WTC11 (cell line): ENCODE data around the gene PDK1. TPM values are rescaled to one million over a fixed set of nuclear protein-coding genes. Genes with fewer than 3 reads are reported as not detected.

Experiments used
- ATAC-seq: fragments of 200-7000 bp; cut with Tn5 transposase; 2 replicates; pipeline ENCODE4 v1.10.0; 2021; ENCODE audit warnings: mild to moderate bottlenecking, moderate library complexity
- CTCF ChIA-PET: fragments of 300-600 bp; sonication (Branson Sonifier 250); formaldehyde crosslinking; loops from one replicate; lab custom pipeline; 2021; ENCODE audit warnings: antibody characterized with exemption; lab: Charles Lee
- POLR2A ChIA-PET: fragments of 350-600 bp; sonication (Branson Sonifier 250); formaldehyde crosslinking; loops from one replicate; lab custom pipeline; 2021; ENCODE audit warnings: antibody characterized with exemption; lab: Charles Lee
- DNase-seq: peaks from one replicate; pipeline ENCODE4 v3.0.0; 2021; ENCODE audit warnings: low spot score
- H3K27ac Mint-ChIP-seq: 2 replicates; pipeline ENCODE4 v1.8.0; 2021; ENCODE audit warnings: mixed read lengths
- H3K27me3 Mint-ChIP-seq: 2 replicates; pipeline ENCODE4 v1.8.0; 2021; ENCODE audit warnings: low read depth, mild to moderate bottlenecking, moderate library complexity, mixed read lengths
- H3K36me3 Mint-ChIP-seq: 2 replicates; pipeline ENCODE4 v1.8.0; 2021; ENCODE audit warnings: mixed read lengths
- H3K4me1 Mint-ChIP-seq: 2 replicates; pipeline ENCODE4 v1.8.0; 2022; ENCODE audit warnings: mixed read lengths
- H3K4me3 Mint-ChIP-seq: 2 replicates; pipeline ENCODE4 v1.8.0; 2021; ENCODE audit warnings: mild to moderate bottlenecking, moderate library complexity, mixed read lengths
- H3K9me3 Mint-ChIP-seq: 2 replicates; pipeline ENCODE4 v1.8.0; 2021; ENCODE audit warnings: mixed read lengths
- FOXJ3 ChIP-seq: sonication (generic); formaldehyde crosslinking; IDR thresholded peaks from 2 replicates; pipeline ENCODE4 v1.9.0; 2021; ENCODE audit warnings: missing genetic modification reagents, mild to moderate bottlenecking, borderline replicate concordance
- FOXP1 ChIP-seq: sonication (generic); formaldehyde crosslinking; IDR thresholded peaks from 2 replicates; pipeline ENCODE4 v1.8.0; 2022; ENCODE audit warnings: missing genetic modification reagents, mild to moderate bottlenecking, moderate library complexity, borderline replicate concordance
- GRHL2 ChIP-seq: fragments of 250-450 bp; sonication (Bioruptor Pico); IDR thresholded peaks from 2 replicates; pipeline ENCODE4 v1.8.0; 2022; ENCODE audit warnings: mild to moderate bottlenecking, moderate library complexity; ENCODE audit not compliant: insufficient replicate concordance, severe bottlenecking
- IRF2 ChIP-seq: sonication (generic); formaldehyde crosslinking; IDR thresholded peaks from 2 replicates; pipeline ENCODE4 v1.8.0; 2022; ENCODE audit warnings: low read depth, missing genetic modification reagents, borderline replicate concordance
- MYBL2 ChIP-seq: sonication (generic); formaldehyde crosslinking; IDR thresholded peaks from 2 replicates; pipeline ENCODE4 v1.8.1; 2023; ENCODE audit warnings: mild to moderate bottlenecking, moderate library complexity, missing genetic modification reagents
- NFATC4 ChIP-seq: fragments of 250-450 bp; sonication (Bioruptor Pico); IDR thresholded peaks from 2 replicates; pipeline ENCODE4 v1.9.0; 2021; ENCODE audit warnings: mild to moderate bottlenecking
- NR3C1 ChIP-seq: sonication (generic); formaldehyde crosslinking; conservative IDR thresholded peaks from 2 replicates; pipeline ENCODE4 v1.8.1; 2023; ENCODE audit warnings: low read depth, mild to moderate bottlenecking, missing genetic modification reagents
- RELA ChIP-seq: sonication (generic); formaldehyde crosslinking; IDR thresholded peaks from 2 replicates; pipeline ENCODE4 v1.8.1; 2022; ENCODE audit warnings: missing genetic modification reagents, mild to moderate bottlenecking, borderline replicate concordance
- SMAD4 ChIP-seq: sonication (generic); formaldehyde crosslinking; IDR thresholded peaks from 2 replicates; pipeline ENCODE4 v1.8.0; 2022; ENCODE audit warnings: mild to moderate bottlenecking, missing genetic modification reagents
- SP1 ChIP-seq: sonication (generic); formaldehyde crosslinking; conservative IDR thresholded peaks from 2 replicates; pipeline ENCODE4 v1.8.1; 2022; ENCODE audit warnings: missing genetic modification reagents
- TCF7 ChIP-seq: sonication (generic); formaldehyde crosslinking; IDR thresholded peaks from 2 replicates; pipeline ENCODE4 v1.8.0; 2022; ENCODE audit warnings: mild to moderate bottlenecking, low read depth, missing genetic modification reagents, moderate library complexity
- TEAD4 ChIP-seq: sonication (generic); formaldehyde crosslinking; IDR thresholded peaks from 2 replicates; pipeline ENCODE4 v1.8.0; 2022; ENCODE audit warnings: mild to moderate bottlenecking, missing genetic modification reagents
- ZNF232 ChIP-seq: sonication (generic); formaldehyde crosslinking; IDR thresholded peaks from 2 replicates; pipeline ENCODE4 v1.8.0; 2022; ENCODE audit warnings: mild to moderate bottlenecking, missing genetic modification reagents
- ZNF671 ChIP-seq: fragments of 250-450 bp; sonication (Bioruptor Pico); IDR thresholded peaks from 2 replicates; pipeline ENCODE4 v1.8.0; 2021; ENCODE audit warnings: mild to moderate bottlenecking
- total RNA-seq: library from RNA; stranded (reverse); gene quantifications from 3 replicates; pipeline ENCODE4 v1.2.3, GENCODE V29; 2021
- TF ChIP-seq, protein P1 (sequence below): sonication (generic); formaldehyde crosslinking; IDR thresholded peaks from 2 replicates; pipeline ENCODE4 v1.8.0; 2022; ENCODE audit warnings: mild to moderate bottlenecking, missing genetic modification reagents
- TF ChIP-seq, protein P2 (sequence below): fragments of 250-450 bp; sonication (Bioruptor Pico); IDR thresholded peaks from 2 replicates; pipeline ENCODE4 v1.9.0; 2021; ENCODE audit warnings: mild to moderate bottlenecking
- TF ChIP-seq, protein P3 (sequence below): sonication (generic); formaldehyde crosslinking; IDR thresholded peaks from 2 replicates; pipeline ENCODE4 v1.8.0; 2023; ENCODE audit warnings: missing genetic modification reagents
- TF ChIP-seq, protein P4 (sequence below): sonication (generic); formaldehyde crosslinking; IDR thresholded peaks from 2 replicates; pipeline ENCODE4 v1.8.1; 2023; ENCODE audit warnings: mild to moderate bottlenecking, missing genetic modification reagents
- TF ChIP-seq, protein P5 (sequence below): fragments of 250-450 bp; sonication (Bioruptor Pico); IDR thresholded peaks from 2 replicates; pipeline ENCODE4 v1.9.0; 2021; ENCODE audit warnings: moderate library complexity, mild to moderate bottlenecking, inconsistent platforms, borderline replicate concordance
- TF ChIP-seq, protein P6 (sequence below): sonication (generic); formaldehyde crosslinking; IDR thresholded peaks from 2 replicates; pipeline ENCODE4 v1.8.1; 2022; ENCODE audit warnings: low read depth, mild to moderate bottlenecking, moderate library complexity, missing genetic modification reagents, borderline replicate concordance
- TF ChIP-seq, protein P7 (sequence below): sonication (generic); formaldehyde crosslinking; IDR thresholded peaks from 2 replicates; pipeline ENCODE4 v1.8.1; 2022; ENCODE audit warnings: missing genetic modification reagents, borderline replicate concordance

The PDK1 gene
- total RNA-seq, 1 experiment from 2014 or later, result 22.9 TPM

DNA sequence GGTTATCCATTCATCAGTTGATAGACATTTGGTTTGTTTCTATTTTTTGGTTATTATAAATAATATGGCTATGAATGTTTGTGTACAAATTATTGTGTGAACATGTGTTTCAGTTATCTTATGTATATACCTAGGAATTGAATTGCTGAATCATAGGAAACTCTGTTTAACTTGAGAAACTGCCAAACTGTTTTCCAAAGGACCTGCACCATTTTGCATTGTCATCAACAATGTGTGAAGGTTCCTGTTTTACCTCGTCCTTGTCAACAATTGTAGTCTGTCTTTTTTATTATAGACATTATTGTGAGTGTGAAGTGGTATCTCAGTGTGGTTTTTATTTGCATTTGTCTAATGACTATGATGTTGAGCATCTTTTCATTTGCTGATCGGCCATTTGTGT lies 17.1 kb downstream of the PDK1 start (continued):
- TF ChIP-seq, protein P1, sequence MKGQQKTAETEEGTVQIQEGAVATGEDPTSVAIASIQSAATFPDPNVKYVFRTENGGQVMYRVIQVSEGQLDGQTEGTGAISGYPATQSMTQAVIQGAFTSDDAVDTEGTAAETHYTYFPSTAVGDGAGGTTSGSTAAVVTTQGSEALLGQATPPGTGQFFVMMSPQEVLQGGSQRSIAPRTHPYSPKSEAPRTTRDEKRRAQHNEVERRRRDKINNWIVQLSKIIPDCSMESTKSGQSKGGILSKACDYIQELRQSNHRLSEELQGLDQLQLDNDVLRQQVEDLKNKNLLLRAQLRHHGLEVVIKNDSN (CRISPR knock-in tag), result no peak
- TF ChIP-seq FOXP1 (CRISPR knock-in tag) (no peak), TCF7 (CRISPR knock-in tag) (no peak)

DNA sequence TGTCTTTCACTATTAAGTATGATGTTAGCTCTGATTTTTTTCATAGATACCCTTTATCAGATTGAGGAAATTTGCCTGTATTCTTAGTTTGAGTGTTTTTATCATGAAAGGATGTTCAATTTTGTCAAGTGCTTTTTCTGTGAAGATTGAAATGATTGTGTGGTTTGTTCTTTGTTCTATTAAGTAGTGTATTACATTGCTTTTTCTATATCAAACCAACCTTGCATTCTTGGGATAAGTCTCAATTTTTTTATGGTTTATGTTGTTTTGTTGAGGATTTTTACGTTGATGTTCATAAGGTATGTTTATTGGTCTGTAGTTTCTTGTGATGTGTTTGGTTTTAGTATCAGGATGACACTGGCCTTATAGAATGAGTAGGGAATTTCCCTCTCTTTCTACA lies 19.1 kb downstream of the PDK1 start:
- peaks cover 18% of the 10 kb centered on the region for H3K4me1 Mint-ChIP-seq
- no peak overlapping the region for H3K4me3 Mint-ChIP-seq
- no peak overlapping the region for H3K27ac Mint-ChIP-seq
- ChIA-PET CTCF (interaction anchor here (2.0 kb wide), 1 partner anchor 99 kb away, joined by 6 read pairs; no protein-coding TSS in a partner anchor), POLR2A (no interaction called here)
- no peak for DNase-seq
- H3K9me3 Mint-ChIP-seq, result peaks cover 40% of the 10 kb centered on the region
- no peak for ATAC-seq
- H3K27me3 Mint-ChIP-seq, result no peaks in the 10 kb centered on the region
- no peak for TF ChIP-seq ZNF671 (CRISPR knock-in tag)
- TF ChIP-seq, protein P2, sequence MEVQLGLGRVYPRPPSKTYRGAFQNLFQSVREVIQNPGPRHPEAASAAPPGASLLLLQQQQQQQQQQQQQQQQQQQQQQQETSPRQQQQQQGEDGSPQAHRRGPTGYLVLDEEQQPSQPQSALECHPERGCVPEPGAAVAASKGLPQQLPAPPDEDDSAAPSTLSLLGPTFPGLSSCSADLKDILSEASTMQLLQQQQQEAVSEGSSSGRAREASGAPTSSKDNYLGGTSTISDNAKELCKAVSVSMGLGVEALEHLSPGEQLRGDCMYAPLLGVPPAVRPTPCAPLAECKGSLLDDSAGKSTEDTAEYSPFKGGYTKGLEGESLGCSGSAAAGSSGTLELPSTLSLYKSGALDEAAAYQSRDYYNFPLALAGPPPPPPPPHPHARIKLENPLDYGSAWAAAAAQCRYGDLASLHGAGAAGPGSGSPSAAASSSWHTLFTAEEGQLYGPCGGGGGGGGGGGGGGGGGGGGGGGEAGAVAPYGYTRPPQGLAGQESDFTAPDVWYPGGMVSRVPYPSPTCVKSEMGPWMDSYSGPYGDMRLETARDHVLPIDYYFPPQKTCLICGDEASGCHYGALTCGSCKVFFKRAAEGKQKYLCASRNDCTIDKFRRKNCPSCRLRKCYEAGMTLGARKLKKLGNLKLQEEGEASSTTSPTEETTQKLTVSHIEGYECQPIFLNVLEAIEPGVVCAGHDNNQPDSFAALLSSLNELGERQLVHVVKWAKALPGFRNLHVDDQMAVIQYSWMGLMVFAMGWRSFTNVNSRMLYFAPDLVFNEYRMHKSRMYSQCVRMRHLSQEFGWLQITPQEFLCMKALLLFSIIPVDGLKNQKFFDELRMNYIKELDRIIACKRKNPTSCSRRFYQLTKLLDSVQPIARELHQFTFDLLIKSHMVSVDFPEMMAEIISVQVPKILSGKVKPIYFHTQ (CRISPR knock-in tag), result no peak
- no peak for TF ChIP-seq FOXJ3 (CRISPR knock-in tag)
- no peak for TF ChIP-seq SMAD4 (CRISPR knock-in tag)
- TF ChIP-seq, protein P3, sequence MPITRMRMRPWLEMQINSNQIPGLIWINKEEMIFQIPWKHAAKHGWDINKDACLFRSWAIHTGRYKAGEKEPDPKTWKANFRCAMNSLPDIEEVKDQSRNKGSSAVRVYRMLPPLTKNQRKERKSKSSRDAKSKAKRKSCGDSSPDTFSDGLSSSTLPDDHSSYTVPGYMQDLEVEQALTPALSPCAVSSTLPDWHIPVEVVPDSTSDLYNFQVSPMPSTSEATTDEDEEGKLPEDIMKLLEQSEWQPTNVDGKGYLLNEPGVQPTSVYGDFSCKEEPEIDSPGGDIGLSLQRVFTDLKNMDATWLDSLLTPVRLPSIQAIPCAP, result no peak
- no peak for TF ChIP-seq NFATC4 (CRISPR knock-in tag)
- no peak for TF ChIP-seq MYBL2 (CRISPR knock-in tag)
- TF ChIP-seq, protein P4, sequence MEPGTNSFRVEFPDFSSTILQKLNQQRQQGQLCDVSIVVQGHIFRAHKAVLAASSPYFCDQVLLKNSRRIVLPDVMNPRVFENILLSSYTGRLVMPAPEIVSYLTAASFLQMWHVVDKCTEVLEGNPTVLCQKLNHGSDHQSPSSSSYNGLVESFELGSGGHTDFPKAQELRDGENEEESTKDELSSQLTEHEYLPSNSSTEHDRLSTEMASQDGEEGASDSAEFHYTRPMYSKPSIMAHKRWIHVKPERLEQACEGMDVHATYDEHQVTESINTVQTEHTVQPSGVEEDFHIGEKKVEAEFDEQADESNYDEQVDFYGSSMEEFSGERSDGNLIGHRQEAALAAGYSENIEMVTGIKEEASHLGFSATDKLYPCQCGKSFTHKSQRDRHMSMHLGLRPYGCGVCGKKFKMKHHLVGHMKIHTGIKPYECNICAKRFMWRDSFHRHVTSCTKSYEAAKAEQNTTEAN (CRISPR knock-in tag), result no peak
- TF ChIP-seq, protein P5, sequence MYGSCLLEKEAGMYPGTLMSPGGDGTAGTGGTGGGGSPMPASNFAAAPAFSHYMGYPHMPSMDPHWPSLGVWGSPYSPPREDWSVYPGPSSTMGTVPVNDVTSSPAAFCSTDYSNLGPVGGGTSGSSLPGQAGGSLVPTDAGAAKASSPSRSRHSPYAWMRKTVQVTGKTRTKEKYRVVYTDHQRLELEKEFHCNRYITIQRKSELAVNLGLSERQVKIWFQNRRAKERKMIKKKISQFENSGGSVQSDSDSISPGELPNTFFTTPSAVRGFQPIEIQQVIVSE (CRISPR knock-in tag), result no peak
- TF ChIP-seq IRF2 (CRISPR knock-in tag), result no peak
- TF ChIP-seq TEAD4 (CRISPR knock-in tag), result no peak
- TF ChIP-seq SP1 (CRISPR knock-in tag), result no peak
- TF ChIP-seq, protein P6, sequence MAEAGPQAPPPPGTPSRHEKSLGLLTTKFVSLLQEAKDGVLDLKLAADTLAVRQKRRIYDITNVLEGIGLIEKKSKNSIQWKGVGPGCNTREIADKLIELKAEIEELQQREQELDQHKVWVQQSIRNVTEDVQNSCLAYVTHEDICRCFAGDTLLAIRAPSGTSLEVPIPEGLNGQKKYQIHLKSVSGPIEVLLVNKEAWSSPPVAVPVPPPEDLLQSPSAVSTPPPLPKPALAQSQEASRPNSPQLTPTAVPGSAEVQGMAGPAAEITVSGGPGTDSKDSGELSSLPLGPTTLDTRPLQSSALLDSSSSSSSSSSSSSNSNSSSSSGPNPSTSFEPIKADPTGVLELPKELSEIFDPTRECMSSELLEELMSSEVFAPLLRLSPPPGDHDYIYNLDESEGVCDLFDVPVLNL, result no peak
- TF ChIP-seq RELA (CRISPR knock-in tag), result no peak
- no peak for TF ChIP-seq GRHL2 (CRISPR knock-in tag)
- TF ChIP-seq NR3C1 (CRISPR knock-in tag), result no peak
- TF ChIP-seq, protein P7, sequence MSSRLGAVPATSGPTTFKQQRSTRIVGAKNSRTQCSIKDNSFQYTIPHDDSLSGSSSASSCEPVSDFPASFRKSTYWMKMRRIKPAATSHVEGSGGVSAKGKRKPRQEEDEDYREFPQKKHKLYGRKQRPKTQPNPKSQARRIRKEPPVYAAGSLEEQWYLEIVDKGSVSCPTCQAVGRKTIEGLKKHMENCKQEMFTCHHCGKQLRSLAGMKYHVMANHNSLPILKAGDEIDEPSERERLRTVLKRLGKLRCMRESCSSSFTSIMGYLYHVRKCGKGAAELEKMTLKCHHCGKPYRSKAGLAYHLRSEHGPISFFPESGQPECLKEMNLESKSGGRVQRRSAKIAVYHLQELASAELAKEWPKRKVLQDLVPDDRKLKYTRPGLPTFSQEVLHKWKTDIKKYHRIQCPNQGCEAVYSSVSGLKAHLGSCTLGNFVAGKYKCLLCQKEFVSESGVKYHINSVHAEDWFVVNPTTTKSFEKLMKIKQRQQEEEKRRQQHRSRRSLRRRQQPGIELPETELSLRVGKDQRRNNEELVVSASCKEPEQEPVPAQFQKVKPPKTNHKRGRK (CRISPR knock-in tag), result no peak
- TF ChIP-seq ZNF232, result no peak
- peaks cover 84% of the 10 kb centered on the region for H3K36me3 Mint-ChIP-seq
